AG10803 (cell line): ENCODE data around the gene CCDC9B.

ENCODE experiments used
- DNase-seq: peaks from one replicate; pipeline ENCODE4 v3.0.0; 2010; ENCODE audit warnings: low read depth
- H3K4me3 ChIP-seq: 2 replicates; pipeline ENCODE4 v1.5.1; 2011; ENCODE audit warnings: mild to moderate bottlenecking, low read length, control low read depth
- TF ChIP-seq, protein P1 (sequence below): conservative IDR thresholded peaks from 2 replicates; pipeline ENCODE4 v1.5.1; 2011; ENCODE audit warnings: mild to moderate bottlenecking, low read length, control low read depth, inconsistent platforms

The CCDC9B gene

DNA sequence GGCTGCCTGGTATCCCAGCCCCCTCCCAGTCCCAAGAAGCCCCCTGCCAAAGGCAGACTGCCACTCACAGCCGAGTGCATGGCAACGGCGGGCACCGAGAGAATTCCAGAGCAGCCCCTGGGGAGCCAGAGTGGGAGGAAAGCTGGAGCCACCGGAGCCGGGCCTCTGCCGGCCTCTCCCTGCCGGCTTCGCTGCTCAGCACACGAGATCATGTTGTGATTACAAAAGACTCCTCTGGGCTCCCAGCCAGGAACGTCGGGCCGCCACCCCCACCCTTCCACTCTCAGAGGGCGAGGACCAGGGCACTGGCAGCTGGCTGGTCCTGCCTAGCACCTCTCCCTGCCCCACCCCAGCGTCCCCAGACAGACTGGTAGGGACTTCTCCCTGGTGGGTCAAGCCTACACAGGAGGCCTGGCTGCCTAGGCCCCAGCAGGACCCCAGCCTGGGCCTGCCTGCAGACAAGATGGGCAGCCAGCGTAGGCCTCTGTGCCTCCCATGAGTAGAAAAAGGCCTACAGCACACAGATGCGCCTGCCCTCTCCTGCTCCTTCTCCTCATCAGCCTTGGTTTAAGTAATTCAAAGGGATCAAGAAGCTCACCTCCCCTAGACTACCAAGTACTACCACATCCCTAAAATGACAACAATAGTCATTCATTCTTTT, at the start of gene CCDC9B:
CCDC9B (minus strand) TSS at position 200 of the 661 bp plus-strand sequence; CDS start at position 80, 120 bp downstream.
- TF ChIP-seq, protein P1, sequence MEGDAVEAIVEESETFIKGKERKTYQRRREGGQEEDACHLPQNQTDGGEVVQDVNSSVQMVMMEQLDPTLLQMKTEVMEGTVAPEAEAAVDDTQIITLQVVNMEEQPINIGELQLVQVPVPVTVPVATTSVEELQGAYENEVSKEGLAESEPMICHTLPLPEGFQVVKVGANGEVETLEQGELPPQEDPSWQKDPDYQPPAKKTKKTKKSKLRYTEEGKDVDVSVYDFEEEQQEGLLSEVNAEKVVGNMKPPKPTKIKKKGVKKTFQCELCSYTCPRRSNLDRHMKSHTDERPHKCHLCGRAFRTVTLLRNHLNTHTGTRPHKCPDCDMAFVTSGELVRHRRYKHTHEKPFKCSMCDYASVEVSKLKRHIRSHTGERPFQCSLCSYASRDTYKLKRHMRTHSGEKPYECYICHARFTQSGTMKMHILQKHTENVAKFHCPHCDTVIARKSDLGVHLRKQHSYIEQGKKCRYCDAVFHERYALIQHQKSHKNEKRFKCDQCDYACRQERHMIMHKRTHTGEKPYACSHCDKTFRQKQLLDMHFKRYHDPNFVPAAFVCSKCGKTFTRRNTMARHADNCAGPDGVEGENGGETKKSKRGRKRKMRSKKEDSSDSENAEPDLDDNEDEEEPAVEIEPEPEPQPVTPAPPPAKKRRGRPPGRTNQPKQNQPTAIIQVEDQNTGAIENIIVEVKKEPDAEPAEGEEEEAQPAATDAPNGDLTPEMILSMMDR, result no peak
- DNase-seq, result peak; percentile 90

DNA sequence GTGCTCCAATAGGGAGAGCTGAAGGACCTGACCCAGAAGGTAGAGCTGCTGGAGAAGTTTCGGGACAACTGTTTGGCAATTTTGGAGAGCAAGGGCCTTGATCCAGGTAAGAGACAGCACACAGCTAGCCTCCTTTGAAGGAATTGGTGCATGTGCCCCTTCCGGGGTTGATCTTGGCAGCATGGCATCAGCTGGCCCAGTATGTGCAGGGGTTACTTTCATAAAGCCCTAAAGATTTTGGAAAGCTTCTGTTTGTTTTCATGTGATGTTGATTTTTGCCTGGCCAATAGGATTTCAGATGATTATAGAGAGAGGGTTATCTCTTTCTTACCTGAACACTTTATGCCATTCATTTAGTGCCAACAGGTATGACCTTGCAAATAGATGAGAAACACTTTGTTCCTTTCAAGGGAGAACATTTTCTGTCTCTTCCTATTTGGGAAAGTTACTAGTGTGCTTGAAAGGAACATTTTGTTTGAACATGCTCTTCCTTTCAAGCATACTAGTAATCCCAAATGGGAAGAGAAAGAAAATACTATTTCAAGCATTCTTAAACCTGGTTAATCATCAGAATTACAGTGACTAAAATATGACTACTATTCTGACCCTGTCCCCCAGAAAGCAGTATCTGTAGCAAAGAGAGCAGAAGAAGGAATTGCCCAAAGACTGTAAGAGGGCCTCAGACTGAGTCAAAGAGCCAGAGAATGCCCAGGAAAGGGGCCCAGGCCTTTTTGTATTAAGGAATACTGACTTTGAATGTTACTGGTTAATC, 49.3 kb upstream of the CCDC9B start:
- H3K4me3 ChIP-seq, result no peak overlapping the region
- DNase-seq, result no peak
- TF ChIP-seq, protein P1, result no peak

More for the DNA sequence above, at the start of gene CCDC9B:
- H3K4me3 ChIP-seq, result peak within 1 kb of the TSS; percentile 79

DNA sequence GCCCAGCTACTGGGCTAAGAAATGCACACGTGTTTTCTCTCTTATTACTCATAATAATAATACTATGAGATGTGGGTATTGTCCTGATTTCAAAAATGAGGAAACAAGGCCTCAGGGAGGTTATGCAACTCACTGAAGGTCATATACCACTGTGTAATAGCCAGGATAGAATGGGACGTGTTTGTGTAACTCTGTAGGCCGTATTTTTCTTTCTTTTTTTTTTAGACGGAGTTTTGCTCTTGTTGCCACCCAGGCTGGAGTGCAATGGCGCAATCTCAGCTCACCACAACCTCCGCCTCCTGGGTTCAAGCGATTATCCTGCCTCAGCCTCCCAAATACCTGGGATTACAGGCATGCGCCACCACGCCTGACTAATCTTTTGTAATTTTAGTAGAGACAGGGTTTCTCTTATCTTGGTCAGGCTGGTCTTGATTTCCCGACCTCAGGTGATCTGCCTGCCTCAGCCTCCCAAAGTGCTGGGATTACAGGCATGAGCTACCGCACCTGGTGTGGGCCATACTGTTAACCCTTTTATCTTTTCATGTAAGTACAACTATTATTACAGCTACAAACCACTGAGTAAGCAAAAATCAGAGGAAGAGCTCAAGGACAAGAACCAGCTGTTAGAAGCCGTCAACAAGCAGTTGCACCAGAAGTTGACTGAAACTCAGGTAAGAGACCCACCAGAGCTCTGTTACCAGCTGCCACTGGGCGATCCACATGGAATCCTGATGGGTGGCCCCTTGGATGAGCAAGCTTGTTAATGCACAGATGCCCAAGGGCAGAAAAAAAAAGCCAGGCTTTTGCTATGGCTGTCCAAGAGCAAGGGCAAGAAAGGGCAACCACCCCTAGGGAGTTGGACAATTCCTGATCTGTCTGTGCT, 48.4 kb upstream of the CCDC9B start:
- DNase-seq, result no peak
- H3K4me3 ChIP-seq, result no peak overlapping the region
- TF ChIP-seq, protein P1, result no peak

DNA sequence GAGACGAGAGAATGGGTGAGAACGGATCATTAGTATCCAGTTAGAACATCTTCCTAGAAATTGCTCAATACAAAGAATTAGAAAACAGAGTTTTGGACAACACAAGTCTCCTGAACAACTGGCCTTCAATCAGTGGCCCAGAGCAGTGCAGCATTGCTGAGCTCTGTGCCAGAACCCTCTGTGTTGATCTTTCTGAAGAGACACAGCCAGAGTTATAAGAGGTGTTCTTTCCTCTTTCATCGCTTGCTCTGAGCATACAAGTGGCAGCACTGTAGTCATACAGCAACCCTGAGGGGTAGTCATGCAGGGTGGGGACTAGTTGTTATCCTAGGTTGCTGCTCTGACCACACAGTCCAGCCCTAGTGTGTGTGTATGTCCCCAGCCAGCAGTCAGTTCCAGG, 45.7 kb upstream of the CCDC9B start:
- TF ChIP-seq, protein P1, result no peak
- H3K4me3 ChIP-seq, result no peak overlapping the region
- DNase-seq, result no peak

DNA sequence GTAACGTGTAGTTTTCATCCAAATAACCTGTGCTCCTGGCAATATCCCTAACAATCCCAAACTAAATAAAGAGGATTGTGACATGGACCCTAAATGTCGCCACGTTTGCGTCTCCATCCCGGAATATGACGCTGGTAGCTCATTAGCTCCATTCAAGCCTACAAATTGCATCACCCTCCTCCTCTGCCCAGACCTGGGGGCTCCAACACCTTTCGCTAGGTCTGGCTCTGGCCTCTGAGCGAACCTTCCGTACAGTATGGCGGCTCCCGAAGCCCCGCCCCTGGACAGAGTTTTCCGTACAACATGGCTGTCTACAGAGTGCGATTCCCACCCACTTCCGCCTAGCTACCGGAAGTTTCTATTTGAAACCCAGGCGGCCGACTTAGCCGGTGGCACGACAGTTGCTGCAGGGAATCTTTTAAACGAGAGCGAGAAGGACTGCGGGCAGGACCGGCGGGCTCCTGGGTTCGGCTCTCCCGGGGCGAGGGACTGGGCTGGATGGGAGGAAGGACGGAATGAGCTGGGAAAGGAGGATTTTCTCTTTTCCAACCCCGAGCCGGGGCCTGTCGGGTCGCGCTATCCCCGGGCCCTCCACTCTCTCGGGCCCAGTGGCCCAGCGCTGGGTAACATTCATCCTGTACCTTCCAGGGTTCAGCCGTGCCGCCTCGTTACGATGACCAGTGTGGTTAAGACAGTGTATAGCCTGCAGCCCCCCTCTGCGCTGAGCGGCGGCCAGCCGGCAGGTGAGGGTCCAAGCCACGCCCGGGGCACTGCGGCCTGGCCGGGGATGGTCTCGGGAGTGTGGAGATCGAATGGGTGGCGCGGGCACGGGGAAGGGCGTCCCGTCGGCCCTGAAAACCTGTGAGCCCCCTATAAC, 42.1 kb upstream of the CCDC9B start, which contains the start of gene KNSTRN:
KNSTRN (plus strand) TSS at position 142 of the 877 bp plus-strand sequence; CDS start at position 257, 115 bp downstream.
- TF ChIP-seq, protein P1, result no peak
- DNase-seq, result peak; percentile 93
- peak within 1 kb of the TSS; percentile 87 for H3K4me3 ChIP-seq
